ENCODE data around the gene PNMT.
"Not testable (repeated sequence)": the region's sequence is repeated elsewhere in the genome, so short reads cannot be mapped to it uniquely, and the experiment has no call there.

Gene PNMT

DNA sequence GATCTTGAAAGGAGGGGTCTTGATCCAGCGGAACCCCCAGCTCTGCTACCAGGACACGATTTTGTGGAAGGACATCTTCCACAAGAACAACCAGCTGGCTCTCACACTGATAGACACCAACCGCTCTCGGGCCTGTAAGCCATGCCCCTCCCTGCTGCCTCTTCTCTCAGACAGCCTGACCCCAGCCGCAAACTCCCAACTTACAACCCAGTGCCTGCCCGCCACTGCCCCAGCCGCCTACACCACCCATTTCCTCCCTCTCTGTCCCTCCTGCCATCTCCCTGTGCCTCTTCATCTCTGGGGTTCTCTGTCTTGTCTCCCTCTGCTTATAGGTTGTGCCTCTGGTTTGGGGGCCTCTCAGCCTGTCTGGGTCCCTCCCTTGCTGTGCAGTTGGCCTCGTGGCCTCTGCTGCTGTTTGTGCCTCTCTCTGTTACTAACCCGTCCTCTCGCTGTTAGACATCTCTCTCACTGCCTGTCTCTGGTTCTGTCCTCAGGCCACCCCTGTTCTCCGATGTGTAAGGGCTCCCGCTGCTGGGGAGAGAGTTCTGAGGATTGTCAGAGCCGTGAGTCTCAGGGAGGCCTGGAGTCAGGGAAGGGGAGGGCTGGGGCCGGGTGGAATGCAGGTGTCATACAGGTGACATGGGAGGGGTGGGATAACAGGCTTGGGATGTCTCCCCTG, 41.2 kb downstream of the PNMT start:
- POLR2A ChIA-PET: interaction anchor here (1.3 to 1.7 kb wide), 2 partner anchors 10 to 22 kb away, joined by 3 to 4 read pairs; partner anchors contain the start of genes ERBB2 and PGAP3
- Histone ChIP-seq H3K36me3 (ENCODE audit: control insufficient read depth in 2 of 2, insufficient read depth in 1 of 2, low read length in 2 of 2) (peaks cover 9 to 77% of the 10 kb centered on the region in 2 experiments), H3K9me3 (ENCODE audit: control insufficient read depth, insufficient read depth, low read depth, low read length) (no peaks in the 10 kb centered on the region), H3K27ac (ENCODE audit: extremely low read depth, low read depth, low read length) (no peak overlapping the region), H3K4me1 (ENCODE audit: control insufficient read depth, insufficient read depth, low read length) (no peaks in the 10 kb centered on the region), H3K4me3 (ENCODE audit: low read depth, low read length) (no peak overlapping the region)
- CTCF ChIA-PET: no interaction called here
- TF ChIP-seq ZNF132 (tag by site-specific recombination; IDR thresholded peaks at IDR 0.05; ENCODE audit: borderline replicate concordance): no peak
- TF ChIP-seq ZEB2 (tag by site-specific recombination; IDR thresholded peaks at IDR 0.05): no peak
- TF ChIP-seq EGR2 (tag by site-specific recombination; IDR thresholded peaks at IDR 0.05; ENCODE audit: low read depth): peak; percentile 36; the same call in 1 of the 2 replicates

DNA sequence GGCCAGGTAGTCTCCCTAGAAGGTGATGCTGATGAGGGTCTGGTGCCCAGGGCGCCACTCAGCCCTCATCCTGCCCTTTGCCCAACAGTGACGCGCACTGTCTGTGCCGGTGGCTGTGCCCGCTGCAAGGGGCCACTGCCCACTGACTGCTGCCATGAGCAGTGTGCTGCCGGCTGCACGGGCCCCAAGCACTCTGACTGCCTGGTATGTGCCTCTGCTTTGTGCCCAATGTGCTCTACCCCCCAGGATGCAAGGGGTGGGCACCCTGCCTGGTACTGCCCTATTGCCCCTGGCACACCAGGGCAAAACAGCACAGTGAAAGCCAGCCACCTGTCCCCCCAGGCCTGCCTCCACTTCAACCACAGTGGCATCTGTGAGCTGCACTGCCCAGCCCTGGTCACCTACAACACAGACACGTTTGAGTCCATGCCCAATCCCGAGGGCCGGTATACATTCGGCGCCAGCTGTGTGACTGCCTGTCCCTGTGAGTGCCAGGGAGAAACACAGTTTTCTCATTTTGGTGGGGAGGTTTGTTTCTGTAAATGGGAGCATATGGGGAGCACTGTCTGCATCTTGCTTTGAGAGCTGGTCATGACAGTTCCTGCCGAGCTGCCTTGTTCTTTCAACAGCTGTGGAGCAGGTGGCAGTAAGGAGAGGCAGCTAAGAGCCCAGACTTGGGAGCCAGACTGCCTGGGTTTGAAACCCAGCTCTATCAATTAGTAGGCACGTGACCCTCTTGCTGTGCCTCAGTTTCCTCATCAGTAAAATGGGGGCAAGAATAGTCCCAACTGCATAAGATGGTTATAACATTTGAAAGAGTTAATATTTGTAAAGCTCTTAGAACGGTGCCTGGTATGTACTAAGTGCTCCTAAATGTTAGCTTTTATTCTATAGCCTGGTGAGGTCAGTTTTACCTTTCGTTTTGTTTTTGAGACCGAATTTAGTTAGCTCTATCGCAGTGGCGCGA, 42.0 kb downstream of the PNMT start:
- CTCF ChIA-PET: interaction anchor here (0.5 to 0.8 kb wide), 4 partner anchors 9 to 44 kb away, joined by 3 to 5 read pairs (median 4); no protein-coding TSS in a partner anchor
- H3K4me1 ChIP-seq (ENCODE audit: control insufficient read depth, insufficient read depth, low read length): no peaks in the 10 kb centered on the region
- no peak overlapping the region for H3K27ac ChIP-seq (ENCODE audit: extremely low read depth, low read depth, low read length)
- no peak overlapping the region for H3K4me3 ChIP-seq (ENCODE audit: low read depth, low read length)
- POLR2A ChIA-PET: interaction anchor here (0.7 kb wide), 1 partner anchor 22 kb away, joined by 3 read pairs; the partner anchor contains the start of gene PGAP3
- peaks cover 12 to 82% of the 10 kb centered on the region in 2 experiments for H3K36me3 ChIP-seq (ENCODE audit: control insufficient read depth in 2 of 2, insufficient read depth in 1 of 2, low read length in 2 of 2)
- H3K9me3 ChIP-seq (ENCODE audit: control insufficient read depth, insufficient read depth, low read depth, low read length): no peaks in the 10 kb centered on the region
- TF ChIP-seq ZNF571 (tag by site-specific recombination; IDR thresholded peaks at IDR 0.05): no peak
- no peak for TF ChIP-seq ZNF76 (tag by site-specific recombination; IDR thresholded peaks at IDR 0.05; ENCODE audit: borderline replicate concordance, low read depth)
- no peak for TF ChIP-seq ZNF416 (tag by site-specific recombination; IDR thresholded peaks at IDR 0.05)
- TF ChIP-seq, protein P1, sequence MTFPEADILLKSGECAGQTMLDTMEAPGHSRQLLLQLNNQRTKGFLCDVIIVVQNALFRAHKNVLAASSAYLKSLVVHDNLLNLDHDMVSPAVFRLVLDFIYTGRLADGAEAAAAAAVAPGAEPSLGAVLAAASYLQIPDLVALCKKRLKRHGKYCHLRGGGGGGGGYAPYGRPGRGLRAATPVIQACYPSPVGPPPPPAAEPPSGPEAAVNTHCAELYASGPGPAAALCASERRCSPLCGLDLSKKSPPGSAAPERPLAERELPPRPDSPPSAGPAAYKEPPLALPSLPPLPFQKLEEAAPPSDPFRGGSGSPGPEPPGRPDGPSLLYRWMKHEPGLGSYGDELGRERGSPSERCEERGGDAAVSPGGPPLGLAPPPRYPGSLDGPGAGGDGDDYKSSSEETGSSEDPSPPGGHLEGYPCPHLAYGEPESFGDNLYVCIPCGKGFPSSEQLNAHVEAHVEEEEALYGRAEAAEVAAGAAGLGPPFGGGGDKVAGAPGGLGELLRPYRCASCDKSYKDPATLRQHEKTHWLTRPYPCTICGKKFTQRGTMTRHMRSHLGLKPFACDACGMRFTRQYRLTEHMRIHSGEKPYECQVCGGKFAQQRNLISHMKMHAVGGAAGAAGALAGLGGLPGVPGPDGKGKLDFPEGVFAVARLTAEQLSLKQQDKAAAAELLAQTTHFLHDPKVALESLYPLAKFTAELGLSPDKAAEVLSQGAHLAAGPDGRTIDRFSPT (tag by site-specific recombination; IDR thresholded peaks at IDR 0.05): peak; percentile 84

DNA sequence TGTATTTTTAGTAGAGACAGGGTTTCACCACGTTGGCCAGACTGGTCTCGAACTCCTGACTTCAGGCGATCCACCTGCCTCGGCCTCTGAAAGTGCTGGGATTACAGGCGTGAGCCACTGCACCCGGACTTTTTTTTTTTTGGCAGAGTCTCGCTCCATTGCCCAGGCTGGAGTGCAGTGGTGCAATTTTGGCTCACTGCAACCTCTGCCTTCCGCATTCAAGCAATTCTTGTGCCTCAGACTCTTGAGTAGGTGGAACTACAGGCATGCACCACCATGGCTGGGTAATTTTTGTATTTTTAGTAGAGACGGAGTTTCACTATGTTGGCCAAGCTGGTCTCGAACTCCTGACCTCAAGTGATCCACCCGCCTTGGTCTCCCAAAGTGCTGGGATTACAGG, 42.8 kb downstream of the PNMT start:
- not testable (repeated sequence) for H3K27ac ChIP-seq (ENCODE audit: extremely low read depth, low read depth, low read length); H3K4me3 ChIP-seq (ENCODE audit: low read depth, low read length); H3K4me1 ChIP-seq (ENCODE audit: control insufficient read depth, insufficient read depth, low read length); H3K9me3 ChIP-seq (ENCODE audit: control insufficient read depth, insufficient read depth, low read depth, low read length)
- ChIA-PET CTCF (interaction anchor here (0.5 to 0.6 kb wide), 3 partner anchors 10 to 43 kb away, joined by 3 to 5 read pairs (median 5); no protein-coding TSS in a partner anchor), POLR2A (interaction anchor here (0.7 kb wide), 1 partner anchor 23 kb away, joined by 3 read pairs; the partner anchor contains the start of gene PGAP3)
- H3K36me3 ChIP-seq (ENCODE audit: control insufficient read depth in 2 of 2, insufficient read depth in 1 of 2, low read length in 2 of 2): peaks cover 12 to 87% of the 10 kb centered on the region in 2 experiments

DNA sequence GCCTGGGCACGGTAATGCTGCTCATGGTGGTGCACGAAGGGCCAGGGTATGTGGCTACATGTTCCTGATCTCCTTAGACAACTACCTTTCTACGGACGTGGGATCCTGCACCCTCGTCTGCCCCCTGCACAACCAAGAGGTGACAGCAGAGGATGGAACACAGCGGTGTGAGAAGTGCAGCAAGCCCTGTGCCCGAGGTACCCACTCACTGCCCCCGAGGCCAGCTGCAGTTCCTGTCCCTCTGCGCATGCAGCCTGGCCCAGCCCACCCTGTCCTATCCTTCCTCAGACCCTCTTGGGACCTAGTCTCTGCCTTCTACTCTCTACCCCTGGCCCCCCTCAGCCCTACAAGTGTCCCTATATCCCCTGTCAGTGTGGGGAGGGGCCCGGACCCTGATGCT, 43.6 kb downstream of the PNMT start:
- TF ChIP-seq ZNF555 (tag by site-specific recombination; conservative IDR thresholded peaks at IDR 0.05): no peak
- TF ChIP-seq ZNF544 (tag by site-specific recombination; IDR thresholded peaks at IDR 0.05): no peak
- TF ChIP-seq ZIC2 (tag by site-specific recombination; IDR thresholded peaks at IDR 0.05): no peak
- TF ChIP-seq HOXD13 (CRISPR knock-in tag; IDR thresholded peaks at IDR 0.05; ENCODE audit: borderline replicate concordance): no peak
- ChIA-PET CTCF (no interaction called here), POLR2A (no interaction called here)
- H3K4me1 ChIP-seq (ENCODE audit: control insufficient read depth, insufficient read depth, low read length): no peaks in the 10 kb centered on the region
- no peak overlapping the region for H3K27ac ChIP-seq (ENCODE audit: extremely low read depth, low read depth, low read length)
- peaks cover 12 to 88% of the 10 kb centered on the region in 2 experiments for H3K36me3 ChIP-seq (ENCODE audit: control insufficient read depth in 2 of 2, insufficient read depth in 1 of 2, low read length in 2 of 2)
- H3K4me3 ChIP-seq (ENCODE audit: low read depth, low read length): no peak overlapping the region
- no peaks in the 10 kb centered on the region for H3K9me3 ChIP-seq (ENCODE audit: control insufficient read depth, insufficient read depth, low read depth, low read length)
